GM12873 (cell line): Measurements from ENCODE around the gene CAMTA1.

Source experiments
- CTCF ChIP-seq: IDR thresholded peaks from 2 replicates; pipeline ENCODE4 v1.5.1; 2012; ENCODE audit warnings: low read depth, mild to moderate bottlenecking, moderate library complexity, low read length, control low read depth; ENCODE audit not compliant: insufficient read depth; ENCODE audit errors: missing control alignments

Gene CAMTA1

DNA sequence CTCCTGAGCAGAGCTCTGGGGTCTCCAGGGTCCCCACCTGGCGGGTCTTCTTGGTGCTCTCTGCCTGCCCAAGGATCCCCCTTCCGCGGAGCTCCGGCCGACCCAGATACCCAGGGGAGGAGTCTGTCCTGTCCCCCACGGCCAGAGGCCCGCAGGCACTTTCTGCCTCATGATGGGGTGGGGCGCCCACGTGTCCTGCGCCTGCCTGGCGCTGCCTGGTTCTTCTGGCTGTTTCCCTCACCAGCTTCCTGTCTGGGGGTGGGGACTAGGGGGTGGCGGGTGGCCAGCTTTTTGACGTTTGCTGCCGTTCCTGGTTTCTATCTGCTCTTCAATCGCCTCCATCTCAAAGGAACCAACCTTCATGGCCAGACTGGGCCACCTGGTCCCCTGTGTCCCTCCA lies 672.6 kb downstream of the CAMTA1 start:
- no peak for TF ChIP-seq CTCF

GRCh38 chr1:7458946-7459345 lies 673.7 kb downstream of the CAMTA1 start:
- TF ChIP-seq CTCF = no peak

- TF ChIP-seq CTCF = no peak
Observed at GRCh38 chr1:7459914-7460313, 674.7 kb downstream of the CAMTA1 start.

GRCh38 chr1:7460807-7461206 lies 675.6 kb downstream of the CAMTA1 start:
- TF ChIP-seq CTCF = peak; percentile 15

- TF ChIP-seq CTCF = no peak
Observed at GRCh38 chr1:7462617-7463016, 677.4 kb downstream of the CAMTA1 start.

DNA sequence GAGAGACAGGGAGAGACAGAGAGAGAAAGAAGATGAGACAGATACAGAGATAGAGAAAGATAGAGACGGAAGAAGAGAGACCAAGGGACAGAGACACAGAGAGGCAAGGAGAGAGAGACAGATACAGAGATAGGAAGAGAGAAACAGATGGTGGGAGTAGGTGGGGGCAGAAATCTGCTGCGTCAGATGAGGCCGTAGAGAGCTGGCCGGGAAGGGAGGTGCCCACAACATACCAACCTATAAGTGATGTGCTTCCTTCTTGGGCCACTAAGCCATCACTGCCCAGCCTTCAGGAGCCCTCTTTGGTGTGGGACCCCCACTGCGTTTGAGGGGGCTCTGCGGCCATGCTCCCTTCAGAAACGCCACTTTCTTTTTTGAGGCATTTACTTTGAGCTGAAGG lies 678.3 kb downstream of the CAMTA1 start:
- TF ChIP-seq CTCF = no peak

DNA sequence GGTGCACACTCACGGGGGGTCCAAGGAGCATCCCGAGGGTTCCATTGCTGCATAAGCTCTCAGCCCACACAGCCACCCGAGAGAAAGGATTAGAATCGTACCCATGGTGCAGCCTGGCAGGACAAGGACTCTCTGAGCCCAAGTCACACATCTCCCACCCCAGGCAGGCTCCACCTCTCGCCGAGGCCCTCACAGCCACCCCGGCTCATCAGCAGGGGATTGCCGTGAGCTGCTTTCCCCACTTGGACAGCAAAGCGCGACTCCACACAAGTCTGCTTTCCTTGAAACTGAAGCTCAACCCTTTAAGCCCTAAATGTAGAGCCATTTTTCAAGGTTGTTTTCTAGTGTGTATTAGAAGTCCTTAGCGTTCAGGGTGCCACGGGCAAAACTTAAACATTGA lies 679.5 kb downstream of the CAMTA1 start:
- no peak for TF ChIP-seq CTCF
